Erythroblast (primary cell): Measurements from ENCODE around the gene BLNK.

Source experiments
- GATA1 ChIP-seq: IDR thresholded peaks from 2 replicates; pipeline ENCODE4 v1.6.1; 2011; ENCODE audit warnings: low read depth, mild to moderate bottlenecking, control low read depth, low read length, moderate library complexity
- POLR2A ChIP-seq: IDR thresholded peaks from 2 replicates; pipeline ENCODE4 v1.6.1; 2011; ENCODE audit warnings: mild to moderate bottlenecking, low read length

- TF ChIP-seq POLR2A (no peak), GATA1 (no peak)
Observed at GRCh38 chr10:96168546-96168945, 102.8 kb downstream of the BLNK start.
